ENCODE data around the gene VRK2. TPM values are rescaled to one million over a fixed set of nuclear protein-coding genes. Genes with fewer than 3 reads are reported as not detected.
A peak's percentile ranks its signal among the peaks of the same experiment; 100 is the strongest.

Gene VRK2
- polyA plus RNA-seq, 3 donors, result 13.5 to 31.6 (median 21.4) TPM

DNA sequence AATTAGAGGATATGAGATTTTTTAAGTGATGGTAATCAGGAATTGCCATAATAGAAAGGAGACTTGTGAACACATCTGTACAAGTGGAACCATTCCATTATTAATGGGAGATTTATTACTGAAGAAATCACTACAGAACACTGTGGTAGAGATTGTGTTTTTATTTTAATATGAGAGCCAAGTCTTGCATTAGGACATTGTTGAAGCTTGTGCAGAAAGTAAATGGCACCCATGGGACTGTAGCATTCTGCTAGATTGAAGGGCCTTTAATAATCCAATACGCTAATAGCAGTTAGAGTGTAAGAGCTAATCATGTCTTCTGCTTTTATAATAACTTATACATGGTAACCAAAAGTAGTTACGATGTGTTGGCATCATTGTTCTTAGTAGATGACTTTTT is 83.6 kb downstream of the VRK2 start:
- H3K27ac Mint-ChIP-seq, result no peak overlapping the region
- H3K4me1 ChIP-seq (ENCODE audit: control insufficient read depth in 1 of 2, insufficient read depth in 2 of 2, low read length in 2 of 2), result no peaks in the 10 kb centered on the region
- no peak for DNase-seq
- no peak overlapping the region for H2AFZ ChIP-seq (ENCODE audit: insufficient read depth, low read depth, low read length, poor library complexity, severe bottlenecking)
- no peak overlapping the region for H3K27ac ChIP-seq (ENCODE audit: low read depth in 1 of 2, low read length in 2 of 2)
- H3K9ac ChIP-seq (ENCODE audit: insufficient read depth, low read length, poor library complexity, severe bottlenecking), result no peak overlapping the region
- intact Hi-C loops (cut with micrococcal nuclease), result no loop called here
- H3K9me3 Mint-ChIP-seq, result peaks cover 0 to 4% (median 0%) of the 10 kb centered on the region in 7 donors
- no peaks in the 10 kb centered on the region for H3K4me1 Mint-ChIP-seq
- H3K27me3 ChIP-seq (ENCODE audit: control insufficient read depth in 2 of 2, insufficient read depth in 2 of 2, low read length in 2 of 2), result no peaks in the 10 kb centered on the region
- H3K36me3 ChIP-seq (replicated peaks in 1 of 2; ENCODE audit: control insufficient read depth in 1 of 2, insufficient read depth in 2 of 2, low read length in 2 of 2), result peaks cover 13 to 42% of the 10 kb centered on the region in 2 donors
- TF ChIP-seq, protein P1, sequence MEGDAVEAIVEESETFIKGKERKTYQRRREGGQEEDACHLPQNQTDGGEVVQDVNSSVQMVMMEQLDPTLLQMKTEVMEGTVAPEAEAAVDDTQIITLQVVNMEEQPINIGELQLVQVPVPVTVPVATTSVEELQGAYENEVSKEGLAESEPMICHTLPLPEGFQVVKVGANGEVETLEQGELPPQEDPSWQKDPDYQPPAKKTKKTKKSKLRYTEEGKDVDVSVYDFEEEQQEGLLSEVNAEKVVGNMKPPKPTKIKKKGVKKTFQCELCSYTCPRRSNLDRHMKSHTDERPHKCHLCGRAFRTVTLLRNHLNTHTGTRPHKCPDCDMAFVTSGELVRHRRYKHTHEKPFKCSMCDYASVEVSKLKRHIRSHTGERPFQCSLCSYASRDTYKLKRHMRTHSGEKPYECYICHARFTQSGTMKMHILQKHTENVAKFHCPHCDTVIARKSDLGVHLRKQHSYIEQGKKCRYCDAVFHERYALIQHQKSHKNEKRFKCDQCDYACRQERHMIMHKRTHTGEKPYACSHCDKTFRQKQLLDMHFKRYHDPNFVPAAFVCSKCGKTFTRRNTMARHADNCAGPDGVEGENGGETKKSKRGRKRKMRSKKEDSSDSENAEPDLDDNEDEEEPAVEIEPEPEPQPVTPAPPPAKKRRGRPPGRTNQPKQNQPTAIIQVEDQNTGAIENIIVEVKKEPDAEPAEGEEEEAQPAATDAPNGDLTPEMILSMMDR (IDR thresholded peaks at IDR 0.05), result no peak
- WGBS (ENCODE audit: insufficient coverage), result no CpG with 5 or more reads among the region's 2 CpGs
- H3K4me3 Mint-ChIP-seq, result no peak overlapping the region
- H3K79me2 ChIP-seq (ENCODE audit: insufficient read depth, low read length), result no peaks in the 10 kb centered on the region
- no peaks in the 10 kb centered on the region for H3K9me3 ChIP-seq (replicated peaks in 1 of 2; ENCODE audit: control insufficient read depth in 1 of 2, insufficient read depth in 1 of 2, low read length in 2 of 2)
- no peak overlapping the region for H3K4me3 ChIP-seq (replicated peaks in 1 of 3; ENCODE audit: low read depth in 2 of 3, low read length in 3 of 3)
- no peaks in the 10 kb centered on the region for H4K20me1 ChIP-seq (ENCODE audit: insufficient read depth, low read length)
- H3K27me3 Mint-ChIP-seq (ENCODE audit: low read depth in 3 of 3), result no peaks in the 10 kb centered on the region
- no peak overlapping the region for H3K4me2 ChIP-seq (replicated peaks; ENCODE audit: extremely low read depth, low read length, poor library complexity, severe bottlenecking)
- H3K36me3 Mint-ChIP-seq, result peaks cover 23 to 27% of the 10 kb centered on the region in 2 donors

DNA sequence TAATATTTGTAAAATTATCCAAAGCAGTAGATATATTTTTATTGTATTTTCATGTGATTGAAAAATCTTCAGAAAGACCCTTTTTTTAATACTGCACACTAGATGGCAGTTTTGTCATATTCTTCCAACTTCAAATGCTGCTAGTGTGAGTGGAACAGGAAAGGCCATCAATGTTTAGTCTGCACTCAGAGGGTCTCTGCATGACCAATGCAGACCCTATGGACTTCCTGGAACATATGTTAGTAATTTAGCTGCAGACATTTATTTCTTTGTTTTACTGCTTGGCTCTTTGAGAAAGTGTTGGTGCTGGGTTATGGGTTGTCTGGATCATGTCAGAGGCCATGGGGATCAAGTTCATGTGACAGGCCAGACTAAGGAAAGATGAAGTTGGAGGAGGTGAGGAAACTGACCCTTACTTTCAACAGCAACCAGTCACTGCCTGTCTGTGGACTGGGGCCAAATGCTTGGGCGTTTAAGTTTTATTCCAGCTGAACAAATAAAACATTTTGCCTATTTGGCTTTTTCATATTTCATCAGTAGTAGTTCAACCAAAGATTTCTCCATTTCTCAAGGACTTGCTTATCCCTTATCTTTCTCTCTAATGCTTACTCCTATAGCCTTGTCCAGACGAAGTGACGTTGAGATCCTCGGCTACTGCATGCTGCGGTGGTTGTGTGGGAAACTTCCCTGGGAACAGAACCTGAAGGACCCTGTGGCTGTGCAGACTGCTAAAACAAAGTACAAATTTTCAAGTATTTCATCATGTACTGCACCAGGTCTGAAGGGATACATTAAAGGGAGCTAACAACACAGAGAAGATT is 84.8 kb downstream of the VRK2 start:
- Mint-ChIP-seq H3K9me3 (peaks cover 0 to 4% (median 0%) of the 10 kb centered on the region in 7 donors), H3K27ac (peak overlapping the region in 3 of 7 donors; percentile 7 to 61 (median 16)), H3K27me3 (ENCODE audit: low read depth in 3 of 3) (no peaks in the 10 kb centered on the region), H3K4me3 (no peak overlapping the region), H3K4me1 (no peaks in the 10 kb centered on the region), H3K36me3 (peaks cover 28 to 32% of the 10 kb centered on the region in 2 donors)
- no peaks in the 10 kb centered on the region for H3K9me3 ChIP-seq (replicated peaks in 1 of 2; ENCODE audit: control insufficient read depth in 1 of 2, insufficient read depth in 1 of 2, low read length in 2 of 2)
- peak overlapping the region in 1 of 2 donors; percentile 63 for H3K27ac ChIP-seq (ENCODE audit: low read depth in 1 of 2, low read length in 2 of 2)
- H4K20me1 ChIP-seq (ENCODE audit: insufficient read depth, low read length), result no peaks in the 10 kb centered on the region
- peaks cover 11 to 51% of the 10 kb centered on the region in 2 donors for H3K36me3 ChIP-seq (replicated peaks in 1 of 2; ENCODE audit: control insufficient read depth in 1 of 2, insufficient read depth in 2 of 2, low read length in 2 of 2)
- H3K4me1 ChIP-seq (ENCODE audit: control insufficient read depth in 1 of 2, insufficient read depth in 2 of 2, low read length in 2 of 2), result no peaks in the 10 kb centered on the region
- H2AFZ ChIP-seq (ENCODE audit: insufficient read depth, low read depth, low read length, poor library complexity, severe bottlenecking), result no peak overlapping the region
- H3K79me2 ChIP-seq (ENCODE audit: insufficient read depth, low read length), result no peaks in the 10 kb centered on the region
- no peak overlapping the region for H3K9ac ChIP-seq (ENCODE audit: insufficient read depth, low read length, poor library complexity, severe bottlenecking)
- WGBS (ENCODE audit: insufficient coverage), result 100% methylated on average over 1 of the region's 5 CpGs
- TF ChIP-seq, protein P1 (IDR thresholded peaks at IDR 0.05), result no peak
- no peaks in the 10 kb centered on the region for H3K27me3 ChIP-seq (ENCODE audit: control insufficient read depth in 2 of 2, insufficient read depth in 2 of 2, low read length in 2 of 2)
- H3K4me3 ChIP-seq (replicated peaks in 1 of 3; ENCODE audit: low read depth in 2 of 3, low read length in 3 of 3), result no peak overlapping the region
- H3K4me2 ChIP-seq (replicated peaks; ENCODE audit: extremely low read depth, low read length, poor library complexity, severe bottlenecking), result no peak overlapping the region
- intact Hi-C loops (cut with micrococcal nuclease), result no loop called here
- DNase-seq, result no peak

All from CD14-positive monocyte (primary cell).